HCT116 (cell line): ENCODE data around the gene RPTOR. TPM values are rescaled to one million over a fixed set of nuclear protein-coding genes. Genes with fewer than 3 reads are reported as not detected.

Experiments
- ATAC-seq: fragments of 200-7000 bp; cut with Tn5 transposase; 2 replicates; pipeline ENCODE4 v1.9.1; 2020; ENCODE audit warnings: mild to moderate bottlenecking, moderate library complexity
- BruUV-seq: library from RNA; stranded (reverse); fragments of 400-500 nt; replicated peaks from 2 replicates; lab custom pipeline; 2021; lab: Mats Ljungman, UMichigan
- CTCF ChIA-PET: fragments of 300-600 bp; sonication (Branson Sonifier 250); formaldehyde crosslinking; loops from one replicate; lab custom pipeline; 2021; ENCODE audit warnings: antibody characterized with exemption; lab: Charles Lee
- POLR2A ChIA-PET: fragments of 300-600, 350-600 bp; sonication (Branson Sonifier 250); formaldehyde crosslinking; loops from one replicate; lab custom pipeline; 2021; ENCODE audit warnings: antibody characterized with exemption; lab: Charles Lee
- RAD21 ChIA-PET, 2 experiments: fragments of 300-600 bp; sonication (Branson Sonifier 250); formaldehyde crosslinking; loops; one replicate each; lab custom pipeline; 2023; ENCODE audit warnings: low total read pairs in 2 of 2; ENCODE audit not compliant: uncharacterized antibody in 2 of 2, unreplicated experiment in 2 of 2, low non-redundant PET in 1 of 2; lab: Charles Lee
- DNase-seq: peaks from one replicate; pipeline ENCODE4 v3.0.0-alpha.2; 2010; ENCODE audit warnings: low read depth, low spot score
- H2AFZ ChIP-seq: fragments of 200-600 bp; shearing (Covaris generic), sonication (generic); 2 replicates; pipeline ENCODE4 v1.6.1; 2017; ENCODE audit warnings: low read depth, mixed run types, mixed read lengths, antibody characterized with exemption, low read length; ENCODE audit not compliant: poor library complexity, severe bottlenecking
- H3K27ac ChIP-seq: 2 replicates; pipeline ENCODE4 v1.5.1; 2012; ENCODE audit warnings: low read depth, low read length
- H3K27me3 ChIP-seq: fragments of 200-600 bp; sonication (generic); 2 replicates; pipeline ENCODE4 v1.6.1; 2016; ENCODE audit warnings: mixed run types, low read length, mixed read lengths; ENCODE audit not compliant: insufficient read depth
- H3K36me3 ChIP-seq, 2 experiments: fragments of 200-500 bp in 1 of 2; fragments of 200-600 bp in 1 of 2; sonication (Bioruptor generic) in 1 of 2; sonication (generic) in 1 of 2; 2 replicates each; pipeline versions ENCODE4 v1.5.1 to v1.6.1; 2014 to 2016; ENCODE audit warnings: low read length in 2 of 2, inconsistent platforms in 1 of 2, mixed read lengths in 1 of 2, mixed run types in 1 of 2; ENCODE audit not compliant: insufficient read depth in 2 of 2, control insufficient read depth in 1 of 2
- H3K4me1 ChIP-seq, 2 experiments: fragments of 200-600 bp in 1 of 2; sonication (generic) in 1 of 2; 2 replicates each; pipeline versions ENCODE4 v1.5.1 to v1.6.1; 2012 to 2017; ENCODE audit warnings: low read length in 2 of 2, inconsistent platforms in 1 of 2, mild to moderate bottlenecking in 1 of 2, mixed read lengths in 1 of 2, mixed run types in 1 of 2, moderate library complexity in 1 of 2; ENCODE audit not compliant: insufficient read depth in 2 of 2, control insufficient read depth in 1 of 2
- H3K4me2 ChIP-seq: fragments of 200-600 bp; sonication (generic); 2 replicates; pipeline ENCODE4 v1.6.1; 2017; ENCODE audit warnings: mixed run types, low read length, mixed read lengths
- H3K4me3 ChIP-seq, 2 experiments: fragments of 200-600 bp in 1 of 2; sonication (generic) in 1 of 2; replicated peaks in 1 of 2; 2 replicates each; pipeline ENCODE4 v1.5.1; 2011 to 2016; ENCODE audit warnings: low read length in 2 of 2, control low read depth in 1 of 2, low read depth in 1 of 2, mild to moderate bottlenecking in 1 of 2, mixed read lengths in 1 of 2, mixed run types in 1 of 2
- H3K79me2 ChIP-seq: fragments of 200-600 bp; sonication (generic); 2 replicates; pipeline ENCODE4 v1.6.1; 2017; ENCODE audit warnings: mild to moderate bottlenecking, mixed run types, low read length, moderate library complexity, mixed read lengths; ENCODE audit not compliant: insufficient read depth
- H3K9ac ChIP-seq: fragments of 200-600 bp; sonication (generic); 2 replicates; pipeline ENCODE4 v1.6.1; 2016; ENCODE audit warnings: low read length, mixed read lengths
- H3K9me2 ChIP-seq: fragments of 200-600 bp; sonication (generic), shearing (Covaris generic); 2 replicates; pipeline ENCODE4 v1.6.1; 2017; ENCODE audit warnings: mixed run types, mild to moderate bottlenecking, moderate library complexity; ENCODE audit not compliant: insufficient read depth
- H3K9me3 ChIP-seq, 2 experiments: fragments of 200-500 bp in 1 of 2; fragments of 200-600 bp in 1 of 2; sonication (Bioruptor generic) in 1 of 2; sonication (generic) in 1 of 2; 2 replicates each; pipeline ENCODE4 v1.6.1; 2014 to 2017; ENCODE audit warnings: low read length in 2 of 2, mixed read lengths in 2 of 2, inconsistent platforms in 1 of 2, low read depth in 1 of 2, mild to moderate bottlenecking in 1 of 2, mixed run types in 1 of 2, moderate library complexity in 1 of 2; ENCODE audit not compliant: control insufficient read depth in 1 of 2, insufficient read depth in 1 of 2
- H4K20me1 ChIP-seq: fragments of 200-600 bp; sonication (generic), shearing (Covaris generic); 2 replicates; pipeline ENCODE4 v1.6.1; 2017; ENCODE audit warnings: mixed run types, mild to moderate bottlenecking, moderate library complexity; ENCODE audit not compliant: insufficient read depth
- CEBPB ChIP-seq: IDR thresholded peaks from 2 replicates; pipeline ENCODE4 v1.6.1; 2012; ENCODE audit warnings: low read depth
- EGR1 ChIP-seq: IDR thresholded peaks from 2 replicates; pipeline ENCODE4 v1.6.1; 2012; ENCODE audit warnings: low read depth
- ELF1 ChIP-seq: IDR thresholded peaks from 2 replicates; pipeline ENCODE4 v1.6.1; 2012; ENCODE audit warnings: low read depth, borderline replicate concordance
- MAX ChIP-seq: IDR thresholded peaks from 2 replicates; pipeline ENCODE4 v1.6.1; 2012
- POLR2AphosphoS5 ChIP-seq: IDR thresholded peaks from 2 replicates; pipeline ENCODE4 v1.6.1; 2011; ENCODE audit warnings: mild to moderate bottlenecking, low read depth, low read length, moderate library complexity
- SP1 ChIP-seq: IDR thresholded peaks from 2 replicates; pipeline ENCODE4 v1.6.1; 2012; ENCODE audit warnings: low read depth
- ZBTB33 ChIP-seq: IDR thresholded peaks from 2 replicates; pipeline ENCODE4 v1.6.1; 2011; ENCODE audit warnings: mild to moderate bottlenecking, low read length, moderate library complexity; ENCODE audit not compliant: insufficient replicate concordance; ENCODE audit errors: extremely low read depth
- intact Hi-C: fragments of 100-400 bp; cut with micrococcal nuclease; formaldehyde crosslinking; loops from 2 replicates; pipeline ENCODE4 v1.10.0; 2022
- total RNA-seq: library from RNA; stranded (reverse); gene quantifications from one replicate; pipeline ENCODE4 v1.2.1, GENCODE V29; 2021; ENCODE audit not compliant: unreplicated experiment
- TF ChIP-seq, protein P1 (sequence below): IDR thresholded peaks from 2 replicates; pipeline ENCODE4 v1.6.1; 2012
- TF ChIP-seq, protein P2 (sequence below), 3 experiments: fragments of 200-600 bp in 1 of 3; sonication (generic) in 1 of 3; IDR thresholded peaks in 2 of 3; conservative IDR thresholded peaks in 1 of 3; 2 replicates each; pipeline ENCODE4 v1.5.1; 2012 to 2017; ENCODE audit warnings: low read depth in 2 of 3, low read length in 2 of 3, antibody characterized with exemption in 1 of 3, borderline replicate concordance in 1 of 3, control low read depth in 1 of 3, mild to moderate bottlenecking in 1 of 3, mixed read lengths in 1 of 3, mixed run types in 1 of 3, moderate library complexity in 1 of 3; ENCODE audit not compliant: insufficient read depth in 1 of 3

RPTOR gene
- total RNA-seq, 1 experiment from 2014 or later = 69.5 TPM

DNA sequence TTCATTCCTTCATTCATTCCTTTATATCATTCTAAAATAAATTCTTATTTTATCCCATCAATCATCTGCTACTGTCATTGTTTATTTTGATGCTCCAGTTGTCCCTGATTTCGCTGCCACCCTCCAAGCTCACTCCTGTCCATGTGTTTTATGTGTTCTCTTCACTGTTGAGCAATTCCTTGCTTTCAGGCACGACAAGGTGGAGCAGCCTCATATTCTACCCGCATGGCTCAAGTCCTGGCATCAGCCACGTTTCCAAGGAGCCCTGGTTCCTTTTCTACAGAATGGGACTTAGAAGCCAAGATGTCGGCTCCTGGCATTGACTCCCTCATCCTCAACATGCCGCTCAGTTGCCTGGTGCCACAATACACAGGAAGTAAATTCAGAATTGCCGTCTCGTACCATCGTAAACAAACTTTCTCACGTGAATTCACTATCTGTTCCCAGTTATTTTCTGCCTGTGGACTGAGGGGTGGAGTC lies 139.0 kb downstream of the RPTOR start:
- TF ChIP-seq MAX (no peak), POLR2AphosphoS5 (no peak), ELF1 (no peak), CEBPB (no peak), SP1 (no peak), EGR1 (no peak), ZBTB33 (no peak)
- TF ChIP-seq, protein P1, sequence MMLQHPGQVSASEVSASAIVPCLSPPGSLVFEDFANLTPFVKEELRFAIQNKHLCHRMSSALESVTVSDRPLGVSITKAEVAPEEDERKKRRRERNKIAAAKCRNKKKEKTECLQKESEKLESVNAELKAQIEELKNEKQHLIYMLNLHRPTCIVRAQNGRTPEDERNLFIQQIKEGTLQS = no peak
- TF ChIP-seq, protein P2, sequence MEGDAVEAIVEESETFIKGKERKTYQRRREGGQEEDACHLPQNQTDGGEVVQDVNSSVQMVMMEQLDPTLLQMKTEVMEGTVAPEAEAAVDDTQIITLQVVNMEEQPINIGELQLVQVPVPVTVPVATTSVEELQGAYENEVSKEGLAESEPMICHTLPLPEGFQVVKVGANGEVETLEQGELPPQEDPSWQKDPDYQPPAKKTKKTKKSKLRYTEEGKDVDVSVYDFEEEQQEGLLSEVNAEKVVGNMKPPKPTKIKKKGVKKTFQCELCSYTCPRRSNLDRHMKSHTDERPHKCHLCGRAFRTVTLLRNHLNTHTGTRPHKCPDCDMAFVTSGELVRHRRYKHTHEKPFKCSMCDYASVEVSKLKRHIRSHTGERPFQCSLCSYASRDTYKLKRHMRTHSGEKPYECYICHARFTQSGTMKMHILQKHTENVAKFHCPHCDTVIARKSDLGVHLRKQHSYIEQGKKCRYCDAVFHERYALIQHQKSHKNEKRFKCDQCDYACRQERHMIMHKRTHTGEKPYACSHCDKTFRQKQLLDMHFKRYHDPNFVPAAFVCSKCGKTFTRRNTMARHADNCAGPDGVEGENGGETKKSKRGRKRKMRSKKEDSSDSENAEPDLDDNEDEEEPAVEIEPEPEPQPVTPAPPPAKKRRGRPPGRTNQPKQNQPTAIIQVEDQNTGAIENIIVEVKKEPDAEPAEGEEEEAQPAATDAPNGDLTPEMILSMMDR (IDR thresholded peaks at IDR 0.05 in 2 of 3, conservative IDR thresholded peaks at IDR 0.05 in 1 of 3; ENCODE audit: borderline replicate concordance in 1 of 3, insufficient read depth in 1 of 3, low read depth in 2 of 3, low read length in 2 of 3) = no peak
- ChIA-PET CTCF (no interaction called here), POLR2A (no interaction called here), RAD21 (no interaction called here)
- DNase-seq = no peak
- H3K27me3 ChIP-seq = no peaks in the 10 kb centered on the region
- intact Hi-C loops = no loop called here
- no peak overlapping the region for H3K27ac ChIP-seq
- H3K36me3 ChIP-seq = 0 out of 4 replicates have a peak, but pooled peaks cover 0 to 2% of the 10 kb centered on the region in 2 experiments
- H3K9me3 ChIP-seq = no peaks in the 10 kb centered on the region
- H3K9me2 ChIP-seq = no peaks in the 10 kb centered on the region
- H3K4me2 ChIP-seq = no peak overlapping the region
- H3K4me3 ChIP-seq = no peak overlapping the region
- H3K79me2 ChIP-seq = peaks cover 53% of the 10 kb centered on the region
- H3K4me1 ChIP-seq = peaks cover 0 to 11% of the 10 kb centered on the region in 2 experiments; a peak in 3 of 4 replicates
- BruUV-seq = no TSS peak
- ATAC-seq = no peak
- no peak overlapping the region for H3K9ac ChIP-seq
- no peak overlapping the region for H2AFZ ChIP-seq
- H4K20me1 ChIP-seq = 0 out of 2 replicates have a peak, but pooled peaks cover 7% of the 10 kb centered on the region
